ENCODE data around the gene CSTF3. TPM values are rescaled to one million over a fixed set of nuclear protein-coding genes. Genes with fewer than 3 reads are reported as not detected.
A peak's percentile ranks its signal among the peaks of the same experiment; 100 is the strongest.

Gene CSTF3
- total RNA-seq, 1 experiment from 2014 or later = 68.3 TPM

- Mint-ChIP-seq H3K27me3 (ENCODE audit: low read depth) (no peaks in the 10 kb centered on the region), H3K36me3 (peaks cover 8% of the 10 kb centered on the region), H3K4me3 (peak overlapping the region; percentile 26), H3K27ac (peak overlapping the region; percentile 92), H3K9me3 (no peaks in the 10 kb centered on the region), H3K4me1 (peaks cover 67% of the 10 kb centered on the region)
- ChIA-PET POLR2A (no interaction called here), CTCF (interaction anchor here (1.1 to 1.9 kb wide), 2 partner anchors 11 to 196 kb away, joined by 3 to 7 read pairs; no protein-coding TSS in a partner anchor)
- TF ChIP-seq FOXP1 (CRISPR knock-in tag; IDR thresholded peaks at IDR 0.05; ENCODE audit: borderline replicate concordance) (no peak), MAX (CRISPR knock-in tag; IDR thresholded peaks at IDR 0.05) (no peak), ETV6 (CRISPR knock-in tag; IDR thresholded peaks at IDR 0.05) (no peak), E2F4 (CRISPR knock-in tag; IDR thresholded peaks at IDR 0.05; ENCODE audit: borderline replicate concordance, low read depth) (no peak), ZNF671 (CRISPR knock-in tag; IDR thresholded peaks at IDR 0.05) (no peak)
- ATAC-seq (peak; percentile 70), DNase-seq (ENCODE audit: low spot score) (no peak)
Observed at GRCh38 chr11:33133761-33134160, 27.5 kb downstream of the CSTF3 start.

- TF ChIP-seq ATF3 (CRISPR knock-in tag; conservative IDR thresholded peaks at IDR 0.05) (no peak), GRHL2 (CRISPR knock-in tag; IDR thresholded peaks at IDR 0.05; ENCODE audit: insufficient replicate concordance, severe bottlenecking) (no peak), CBFB (CRISPR knock-in tag; IDR thresholded peaks at IDR 0.05; ENCODE audit: low read depth) (no peak), E2F5 (CRISPR knock-in tag; IDR thresholded peaks at IDR 0.05) (no peak), JAZF1 (CRISPR knock-in tag; IDR thresholded peaks at IDR 0.05) (no peak), FOXJ3 (CRISPR knock-in tag; IDR thresholded peaks at IDR 0.05; ENCODE audit: borderline replicate concordance) (no peak), ZNF263 (CRISPR knock-in tag; IDR thresholded peaks at IDR 0.05; ENCODE audit: low read depth) (no peak), KAT7 (CRISPR knock-in tag; IDR thresholded peaks at IDR 0.05; ENCODE audit: borderline replicate concordance) (no peak), IRF1 (CRISPR knock-in tag; IDR thresholded peaks at IDR 0.05) (no peak), CTCF (IDR thresholded peaks at IDR 0.05) (no peak), GABPB1 (CRISPR knock-in tag; IDR thresholded peaks at IDR 0.05) (no peak), MAX (CRISPR knock-in tag; IDR thresholded peaks at IDR 0.05) (no peak), SP1 (CRISPR knock-in tag; conservative IDR thresholded peaks at IDR 0.05) (no peak), NFYB (CRISPR knock-in tag; conservative IDR thresholded peaks at IDR 0.05; ENCODE audit: low read depth) (no peak), AR (CRISPR knock-in tag; IDR thresholded peaks at IDR 0.05) (no peak), ATF1 (CRISPR knock-in tag; IDR thresholded peaks at IDR 0.05) (no peak), ZMAT4 (CRISPR knock-in tag; IDR thresholded peaks at IDR 0.05) (no peak)
- DNase-seq (ENCODE audit: low spot score) (no peak), ATAC-seq (no peak)
- Mint-ChIP-seq H3K4me3 (peak overlapping the region; percentile 33; the same call in 1 of the 2 replicates), H3K27ac (peak overlapping the region; percentile 36; the same call in 1 of the 2 replicates), H3K4me1 (peaks cover 68% of the 10 kb centered on the region), H3K27me3 (ENCODE audit: low read depth) (no peaks in the 10 kb centered on the region), H3K36me3 (peaks cover 8% of the 10 kb centered on the region), H3K9me3 (no peaks in the 10 kb centered on the region)
- CTCF ChIA-PET = interaction anchor here (1.1 kb wide), 1 partner anchor 197 kb away, joined by 3 read pairs; no protein-coding TSS in a partner anchor
- POLR2A ChIA-PET = interaction anchor here (0.5 kb wide), 1 partner anchor 27 kb away, joined by 3 read pairs; no protein-coding TSS in a partner anchor
Observed at GRCh38 chr11:33132510-33132909, 28.8 kb downstream of the CSTF3 start.

Measured in WTC11 (cell line).